ENCODE results near the gene KRT77.

KRT77 gene

DNA sequence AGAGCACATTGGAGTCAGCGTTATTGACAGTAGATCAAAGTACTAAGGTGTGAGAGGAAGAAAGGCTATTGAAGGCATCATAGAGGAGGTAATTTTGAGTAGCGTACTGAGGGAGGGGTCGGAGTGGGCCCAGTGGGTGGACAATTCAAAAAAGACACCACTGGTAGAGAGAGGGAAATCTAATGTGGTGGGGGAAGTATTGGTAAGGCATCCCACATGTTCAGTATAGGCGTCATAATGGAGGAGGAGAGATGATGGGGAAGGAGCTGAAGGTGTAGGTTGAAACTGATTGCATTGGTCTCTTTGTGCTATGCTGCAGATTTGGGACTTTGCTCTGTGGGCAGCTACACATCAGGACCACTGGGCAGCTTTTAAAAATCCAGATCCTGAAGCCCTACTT is 23.7 kb upstream of the KRT77 start:
- Histone ChIP-seq H3K27ac (ENCODE audit: extremely low read depth, low read depth, low read length) (no peak overlapping the region), H3K36me3 (ENCODE audit: control insufficient read depth in 2 of 2, insufficient read depth in 1 of 2, low read length in 2 of 2) (no peaks in the 10 kb centered on the region), H3K4me1 (ENCODE audit: control insufficient read depth, insufficient read depth, low read length) (no peaks in the 10 kb centered on the region), H3K4me3 (ENCODE audit: low read depth, low read length) (no peak overlapping the region), H3K9me3 (ENCODE audit: control insufficient read depth, insufficient read depth, low read depth, low read length) (no peaks in the 10 kb centered on the region)
- TF ChIP-seq ZIC2 (tag by site-specific recombination; IDR thresholded peaks at IDR 0.05): no peak
- TF ChIP-seq EGR2 (tag by site-specific recombination; IDR thresholded peaks at IDR 0.05; ENCODE audit: low read depth): peak; percentile 67; the same call in 1 of the 2 replicates
- 0 out of 2 replicates have a peak, but pooled peaks have one; percentile 17 for TF ChIP-seq ZFHX2 (tag by site-specific recombination; conservative IDR thresholded peaks at IDR 0.05)
- POLR2A ChIA-PET: no interaction called here
- CTCF ChIA-PET: interaction anchor here (1.2 kb wide), 1 partner anchor 144 kb away, joined by 3 read pairs; no protein-coding TSS in a partner anchor

DNA sequence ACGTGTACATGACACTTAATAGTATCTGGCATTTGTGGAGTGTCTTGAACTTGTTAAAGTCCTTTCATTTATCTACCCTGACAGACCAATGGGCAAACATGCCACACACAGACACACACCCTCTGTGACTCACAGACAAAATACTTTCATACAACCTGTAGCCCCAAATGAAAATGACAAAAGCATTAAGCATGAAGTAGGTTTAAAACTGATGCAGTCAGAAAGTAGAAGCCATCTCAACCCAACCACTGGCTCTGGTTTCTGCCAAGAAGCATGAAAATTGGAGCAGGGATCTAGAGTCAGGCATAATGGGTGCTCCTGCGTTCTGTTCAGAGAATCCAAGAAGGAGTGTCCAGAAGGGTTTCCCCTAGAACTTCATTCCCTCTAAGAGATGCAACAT is 23.1 kb upstream of the KRT77 start:
- H3K36me3 ChIP-seq (ENCODE audit: control insufficient read depth in 2 of 2, insufficient read depth in 1 of 2, low read length in 2 of 2): no peaks in the 10 kb centered on the region
- no peak overlapping the region for H3K4me3 ChIP-seq (ENCODE audit: low read depth, low read length)
- no peak for TF ChIP-seq ZNF157 (tag by site-specific recombination; IDR thresholded peaks at IDR 0.05)
- no peak for TF ChIP-seq ZNF623 (tag by site-specific recombination; IDR thresholded peaks at IDR 0.05)
- no peak for TF ChIP-seq YY1 (tag by site-specific recombination; IDR thresholded peaks at IDR 0.05)
- no peak for TF ChIP-seq ZNF174 (tag by site-specific recombination; IDR thresholded peaks at IDR 0.05)
- no peak for TF ChIP-seq ZNF324 (tag by site-specific recombination; IDR thresholded peaks at IDR 0.05)
- no peak for TF ChIP-seq ZNF2 (tag by site-specific recombination; IDR thresholded peaks at IDR 0.05)
- TF ChIP-seq ZNF777 (tag by site-specific recombination; IDR thresholded peaks at IDR 0.05; ENCODE audit: borderline replicate concordance): no peak
- no peak for TF ChIP-seq ZNF10 (tag by site-specific recombination; IDR thresholded peaks at IDR 0.05)
- TF ChIP-seq ZNF561 (tag by site-specific recombination; IDR thresholded peaks at IDR 0.05; ENCODE audit: borderline replicate concordance): no peak
- no peak for TF ChIP-seq ZNF660 (tag by site-specific recombination; IDR thresholded peaks at IDR 0.05)
- TF ChIP-seq ZNF302 (tag by site-specific recombination; IDR thresholded peaks at IDR 0.05; ENCODE audit: low read depth): no peak
- TF ChIP-seq ZNF571 (tag by site-specific recombination; IDR thresholded peaks at IDR 0.05): no peak
- TF ChIP-seq ZEB2 (tag by site-specific recombination; IDR thresholded peaks at IDR 0.05): no peak
- no peak for TF ChIP-seq IKZF3 (tag by site-specific recombination; IDR thresholded peaks at IDR 0.05)
- TF ChIP-seq ZNF513 (tag by site-specific recombination; IDR thresholded peaks at IDR 0.05): no peak
- no peak for TF ChIP-seq SCRT2 (tag by site-specific recombination; IDR thresholded peaks at IDR 0.05)
- TF ChIP-seq, protein P1, sequence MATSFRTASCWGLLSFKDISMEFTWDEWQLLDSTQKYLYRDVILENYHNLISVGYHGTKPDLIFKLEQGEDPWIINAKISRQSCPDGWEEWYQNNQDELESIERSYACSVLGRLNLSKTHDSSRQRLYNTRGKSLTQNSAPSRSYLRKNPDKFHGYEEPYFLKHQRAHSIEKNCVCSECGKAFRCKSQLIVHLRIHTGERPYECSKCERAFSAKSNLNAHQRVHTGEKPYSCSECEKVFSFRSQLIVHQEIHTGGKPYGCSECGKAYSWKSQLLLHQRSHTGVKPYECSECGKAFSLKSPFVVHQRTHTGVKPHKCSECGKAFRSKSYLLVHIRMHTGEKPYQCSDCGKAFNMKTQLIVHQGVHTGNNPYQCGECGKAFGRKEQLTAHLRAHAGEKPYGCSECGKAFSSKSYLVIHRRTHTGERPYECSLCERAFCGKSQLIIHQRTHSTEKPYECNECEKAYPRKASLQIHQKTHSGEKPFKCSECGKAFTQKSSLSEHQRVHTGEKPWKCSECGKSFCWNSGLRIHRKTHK (tag by site-specific recombination; IDR thresholded peaks at IDR 0.05): no peak
- H3K4me1 ChIP-seq (ENCODE audit: control insufficient read depth, insufficient read depth, low read length): no peaks in the 10 kb centered on the region
- H3K27ac ChIP-seq (ENCODE audit: extremely low read depth, low read depth, low read length): no peak overlapping the region
- ChIA-PET POLR2A (no interaction called here), CTCF (interaction anchor here (0.9 to 1.3 kb wide), 2 partner anchors 19 to 144 kb away, joined by 3 to 4 read pairs; no protein-coding TSS in a partner anchor)
- no peaks in the 10 kb centered on the region for H3K9me3 ChIP-seq (ENCODE audit: control insufficient read depth, insufficient read depth, low read depth, low read length)

DNA sequence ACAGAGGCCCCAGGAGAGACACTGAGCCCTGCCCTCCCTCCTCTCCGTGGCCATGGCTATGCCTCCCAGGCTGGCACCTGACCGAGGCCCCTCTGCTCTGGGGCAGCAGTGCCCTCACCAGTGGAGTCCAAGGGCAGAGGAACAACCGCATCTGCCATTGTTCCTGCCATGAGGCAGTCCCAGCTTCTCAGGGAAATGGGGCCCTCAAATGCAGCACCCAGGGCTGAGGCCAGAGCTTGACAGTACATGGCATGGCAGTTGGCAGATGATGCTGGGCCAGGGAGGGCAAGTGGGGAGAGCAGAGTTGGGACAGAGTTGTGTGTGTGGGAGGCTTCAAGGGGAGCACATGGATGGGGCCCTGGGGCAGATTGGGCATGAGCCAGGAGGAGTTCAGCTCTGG is 21.1 kb upstream of the KRT77 start:
- Histone ChIP-seq H3K9me3 (ENCODE audit: control insufficient read depth, insufficient read depth, low read depth, low read length) (no peaks in the 10 kb centered on the region), H3K4me1 (ENCODE audit: control insufficient read depth, insufficient read depth, low read length) (no peaks in the 10 kb centered on the region), H3K4me3 (ENCODE audit: low read depth, low read length) (no peak overlapping the region), H3K36me3 (ENCODE audit: control insufficient read depth in 2 of 2, insufficient read depth in 1 of 2, low read length in 2 of 2) (no peaks in the 10 kb centered on the region), H3K27ac (ENCODE audit: extremely low read depth, low read depth, low read length) (no peak overlapping the region)
- ChIA-PET CTCF (interaction anchor here (0.7 kb wide), 1 partner anchor 155 kb away, joined by 3 read pairs; no protein-coding TSS in a partner anchor), POLR2A (no interaction called here)
- no peak for TF ChIP-seq ZNF114 (tag by site-specific recombination; IDR thresholded peaks at IDR 0.05)
- no peak for TF ChIP-seq ZNF555 (tag by site-specific recombination; conservative IDR thresholded peaks at IDR 0.05)
- no peak for TF ChIP-seq ZNF223 (tag by site-specific recombination; IDR thresholded peaks at IDR 0.05)
- TF ChIP-seq KLF9 (tag by site-specific recombination; IDR thresholded peaks at IDR 0.05; ENCODE audit: low read depth): no peak
- no peak for TF ChIP-seq ZBTB8A (tag by site-specific recombination; IDR thresholded peaks at IDR 0.05)
- TF ChIP-seq, protein P2, sequence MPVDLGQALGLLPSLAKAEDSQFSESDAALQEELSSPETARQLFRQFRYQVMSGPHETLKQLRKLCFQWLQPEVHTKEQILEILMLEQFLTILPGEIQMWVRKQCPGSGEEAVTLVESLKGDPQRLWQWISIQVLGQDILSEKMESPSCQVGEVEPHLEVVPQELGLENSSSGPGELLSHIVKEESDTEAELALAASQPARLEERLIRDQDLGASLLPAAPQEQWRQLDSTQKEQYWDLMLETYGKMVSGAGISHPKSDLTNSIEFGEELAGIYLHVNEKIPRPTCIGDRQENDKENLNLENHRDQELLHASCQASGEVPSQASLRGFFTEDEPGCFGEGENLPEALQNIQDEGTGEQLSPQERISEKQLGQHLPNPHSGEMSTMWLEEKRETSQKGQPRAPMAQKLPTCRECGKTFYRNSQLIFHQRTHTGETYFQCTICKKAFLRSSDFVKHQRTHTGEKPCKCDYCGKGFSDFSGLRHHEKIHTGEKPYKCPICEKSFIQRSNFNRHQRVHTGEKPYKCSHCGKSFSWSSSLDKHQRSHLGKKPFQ (tag by site-specific recombination; IDR thresholded peaks at IDR 0.05): no peak
- TF ChIP-seq BCL11A (tag by site-specific recombination; IDR thresholded peaks at IDR 0.05; ENCODE audit: low read depth): no peak
- TF ChIP-seq HIC1 (tag by site-specific recombination; IDR thresholded peaks at IDR 0.05): no peak
- TF ChIP-seq ZFP37 (tag by site-specific recombination; IDR thresholded peaks at IDR 0.05): no peak

All from HEK293 (cell line).